ENCODE data around the gene CHMP1A. TPM values are rescaled to one million over a fixed set of nuclear protein-coding genes. Genes with fewer than 3 reads are reported as not detected.

The CHMP1A gene
- total RNA-seq, result 85.7 and 104 TPM in 2 replicates

GRCh38 chr16:89657442-89658220 is at the start of gene CHMP1A, which contains the start of gene SPATA33:
CHMP1A (minus strand) TSS chr16:89657708; CDS start chr16:89657588, 120 bp downstream.
SPATA33 (plus strand) TSS chr16:89657836; CDS start chr16:89657912, 76 bp downstream.

GRCh38 chr16:89701425-89702406 is 44.2 kb upstream of the CHMP1A start, which contains the start of gene SPATA2L:
SPATA2L (minus strand) TSS chr16:89701705; CDS start chr16:89701232, 473 bp downstream.

DNA sequence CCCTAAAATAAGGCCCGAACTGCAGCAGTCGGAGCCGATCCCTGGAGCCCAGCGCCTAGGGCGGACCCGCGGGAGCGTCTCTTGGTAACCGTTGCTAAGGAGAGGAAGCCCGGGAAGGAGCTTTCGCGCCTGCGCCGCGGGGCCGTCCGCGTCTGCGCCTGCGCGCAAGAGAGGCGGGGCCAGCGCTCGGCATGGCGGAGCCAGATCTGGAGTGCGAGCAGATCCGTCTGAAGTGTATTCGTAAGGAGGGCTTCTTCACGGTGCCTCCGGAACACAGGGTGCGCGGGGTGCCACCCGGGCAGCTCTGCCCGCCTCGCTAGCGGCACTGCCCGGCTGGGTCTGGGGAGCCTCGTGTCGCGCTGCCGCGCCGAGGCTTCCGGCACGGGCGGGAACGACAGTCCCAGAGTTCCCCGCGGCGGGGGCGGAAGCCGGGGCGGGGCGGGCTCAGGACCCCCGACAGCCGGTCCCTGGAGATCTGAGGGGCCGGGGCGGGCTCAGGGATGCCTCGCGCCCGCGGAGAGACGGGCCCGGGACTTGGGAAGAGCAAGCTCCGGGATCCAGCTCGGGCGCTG is 29.1 kb upstream of the CHMP1A start, which contains the start of gene CDK10:
TSS of gene CDK10 (plus strand) at position 170 of the 572 bp plus-strand sequence. CDS start at position 192, 22 bp downstream.

GRCh38 chr16:89613231-89613953 is 44.1 kb downstream of the CHMP1A start, which contains the start of gene DPEP1:
DPEP1 (plus strand) TSS chr16:89613642; CDS start chr16:89630411, 16,769 bp downstream.

Other genes starting within 250 kb of the CHMP1A start
- 105 and 128 TPM in 2 replicates for gene ANKRD11, start 167.1 kb downstream of the CHMP1A start, total RNA-seq
- 111 and 119 TPM in 2 replicates for gene SPG7, start 149.3 kb downstream of the CHMP1A start, total RNA-seq
- gene RPL13, start 97.0 kb downstream of the CHMP1A start, total RNA-seq, result 2,315 and 2,453 TPM in 2 replicates
- gene CPNE7, start 82.0 kb downstream of the CHMP1A start, total RNA-seq, result 9.3 and 9.5 TPM in 2 replicates
- gene DPEP1, start 44.1 kb downstream of the CHMP1A start, total RNA-seq, result 0.57 TPM in 1 of 2 replicates, not detected in the other
- 3.8 and 4.7 TPM in 2 replicates for gene SPATA33, start 128 bp upstream of the CHMP1A start, total RNA-seq
- 37.0 and 45.8 TPM in 2 replicates for gene CDK10, start 29.0 kb upstream of the CHMP1A start, total RNA-seq
- gene SPATA2L, start 44.0 kb upstream of the CHMP1A start, total RNA-seq, result 11.2 and 15.3 TPM in 2 replicates
- gene VPS9D1, start 63.2 kb upstream of the CHMP1A start, total RNA-seq, result 6.9 and 7.2 TPM in 2 replicates
- 24.1 and 24.9 TPM in 2 replicates for gene ZNF276, start 63.8 kb upstream of the CHMP1A start, total RNA-seq
- 38.4 and 49.5 TPM in 2 replicates for gene FANCA, start 158.9 kb upstream of the CHMP1A start, total RNA-seq
- 1.2 and 2.2 TPM in 2 replicates for gene SPIRE2, start 170.8 kb upstream of the CHMP1A start, total RNA-seq
- 137 and 150 TPM in 2 replicates for gene TCF25, start 215.9 kb upstream of the CHMP1A start, total RNA-seq